Esophagus mucosa (tissue), 1 donor: Measurements from ENCODE around the gene SPATA24. TPM values are rescaled to one million over a fixed set of nuclear protein-coding genes. Genes with fewer than 3 reads are reported as not detected.
"Not testable (repeated sequence)": the region's sequence is repeated elsewhere in the genome, so short reads cannot be mapped to it uniquely, and the experiment has no call there.

Experiments
- ATAC-seq: fragments of 200-7000 bp; cut with Tn5 transposase; one replicate; pipeline ENCODE4 v1.9.1; 2020
- total RNA-seq: library from RNA; stranded (reverse); gene quantifications from one replicate; pipeline ENCODE4 v1.2.4, GENCODE V29; 2023
- donor health status: DM: yes; HTN: yes; CAD: no.

The SPATA24 gene, protein sequence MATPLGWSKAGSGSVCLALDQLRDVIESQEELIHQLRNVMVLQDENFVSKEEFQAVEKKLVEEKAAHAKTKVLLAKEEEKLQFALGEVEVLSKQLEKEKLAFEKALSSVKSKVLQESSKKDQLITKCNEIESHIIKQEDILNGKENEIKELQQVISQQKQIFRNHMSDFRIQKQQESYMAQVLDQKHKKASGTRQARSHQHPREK
- 3.7 TPM for total RNA-seq

DNA sequence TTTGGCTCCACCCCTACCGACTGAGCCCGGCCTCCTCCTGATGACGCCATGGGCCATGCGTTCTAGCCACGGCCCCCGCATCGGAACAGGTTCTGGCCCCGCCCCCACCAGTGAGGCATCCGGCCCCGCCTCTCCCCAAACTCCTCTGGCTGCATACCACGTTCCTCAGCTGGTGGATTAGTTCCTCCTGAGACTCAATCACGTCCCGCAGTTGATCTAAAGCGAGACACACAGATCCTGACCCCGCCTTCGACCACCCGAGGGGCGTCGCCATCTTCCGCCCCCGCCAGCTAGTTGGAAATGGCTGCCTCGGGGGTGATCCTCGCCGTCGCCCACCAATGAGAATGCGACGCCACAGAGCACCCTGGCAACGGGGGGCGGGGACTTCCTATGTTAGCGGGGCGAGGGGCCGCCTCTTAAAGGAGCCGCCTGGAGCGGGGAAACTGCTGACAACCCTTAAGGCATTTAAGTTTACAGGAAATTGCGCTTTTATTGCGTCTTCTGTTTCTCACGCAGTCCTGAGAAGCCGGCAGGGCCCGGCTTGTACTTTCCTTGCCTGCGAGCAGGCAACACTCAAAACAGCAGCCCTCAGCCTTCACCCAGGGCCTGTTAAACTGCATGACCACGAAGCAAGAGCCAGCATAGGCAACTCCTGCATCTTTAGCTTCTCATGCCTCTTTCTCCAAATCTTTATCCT lies at the start of gene SPATA24:
Gene SPATA24, minus strand, starts transcription at position 303 of the 697 bp plus-strand sequence. Its CDS starts 29 bp downstream, at position 274.
- peak; percentile 92 for ATAC-seq

DNA sequence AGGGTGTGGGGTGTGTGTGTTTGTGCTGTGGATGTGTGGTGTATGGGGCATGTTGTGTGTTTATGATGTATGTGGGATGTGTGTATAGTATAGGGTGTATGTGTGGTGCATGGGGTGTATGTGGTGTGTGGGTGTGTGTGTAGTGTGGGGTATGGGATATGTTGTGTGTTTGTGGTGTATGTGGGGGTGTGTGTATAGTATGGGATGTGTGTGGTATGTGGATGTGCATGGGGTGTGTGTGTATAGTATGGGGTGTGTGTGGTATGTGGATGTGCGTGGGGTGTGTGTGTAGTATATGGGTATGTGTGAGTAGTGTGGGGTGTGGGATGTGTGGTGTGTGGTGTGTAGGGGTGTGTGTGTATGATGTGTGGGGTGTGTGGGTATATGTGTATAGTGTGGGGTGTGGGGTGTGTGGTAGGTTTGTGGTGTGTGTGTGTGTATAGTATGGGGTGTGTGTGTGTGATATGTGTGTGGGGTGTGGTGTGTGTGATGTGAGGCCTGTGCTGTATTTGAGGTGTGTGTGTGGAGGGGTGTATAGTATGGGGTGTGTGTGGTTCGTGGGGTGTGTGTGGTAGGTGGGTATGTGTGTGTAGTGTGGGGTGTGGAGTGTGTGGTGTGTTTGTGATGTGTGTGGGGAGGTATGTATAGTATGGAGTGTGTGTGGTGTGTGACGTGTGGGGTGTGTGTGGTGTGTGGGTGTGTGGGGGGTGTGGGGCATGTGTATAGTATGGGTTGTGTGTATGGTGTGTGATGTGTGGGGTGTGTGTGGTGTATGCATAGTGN lies 48.2 kb upstream of the SPATA24 start:
- peak; percentile 37 for ATAC-seq

DNA sequence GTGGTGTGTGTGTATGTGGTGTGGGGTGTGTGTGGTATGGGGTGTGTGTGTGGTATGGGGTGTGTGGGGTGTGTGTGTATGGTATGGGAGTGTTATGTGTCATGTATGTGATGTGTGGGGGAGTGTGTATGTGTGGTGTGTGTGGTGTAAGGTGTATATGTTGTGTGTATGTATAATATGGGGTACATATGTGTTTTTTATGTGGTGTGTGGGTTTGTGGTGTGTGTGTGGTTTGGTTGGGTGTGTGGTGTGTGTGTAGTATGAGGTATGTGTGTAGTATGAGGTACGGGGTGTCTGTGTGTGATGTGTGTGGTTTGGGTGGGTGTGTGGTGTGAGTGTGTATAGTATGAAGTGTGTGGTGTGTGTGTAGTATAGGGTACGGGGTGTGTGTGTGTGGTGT lies 47.3 kb upstream of the SPATA24 start:
- no peak for ATAC-seq

DNA sequence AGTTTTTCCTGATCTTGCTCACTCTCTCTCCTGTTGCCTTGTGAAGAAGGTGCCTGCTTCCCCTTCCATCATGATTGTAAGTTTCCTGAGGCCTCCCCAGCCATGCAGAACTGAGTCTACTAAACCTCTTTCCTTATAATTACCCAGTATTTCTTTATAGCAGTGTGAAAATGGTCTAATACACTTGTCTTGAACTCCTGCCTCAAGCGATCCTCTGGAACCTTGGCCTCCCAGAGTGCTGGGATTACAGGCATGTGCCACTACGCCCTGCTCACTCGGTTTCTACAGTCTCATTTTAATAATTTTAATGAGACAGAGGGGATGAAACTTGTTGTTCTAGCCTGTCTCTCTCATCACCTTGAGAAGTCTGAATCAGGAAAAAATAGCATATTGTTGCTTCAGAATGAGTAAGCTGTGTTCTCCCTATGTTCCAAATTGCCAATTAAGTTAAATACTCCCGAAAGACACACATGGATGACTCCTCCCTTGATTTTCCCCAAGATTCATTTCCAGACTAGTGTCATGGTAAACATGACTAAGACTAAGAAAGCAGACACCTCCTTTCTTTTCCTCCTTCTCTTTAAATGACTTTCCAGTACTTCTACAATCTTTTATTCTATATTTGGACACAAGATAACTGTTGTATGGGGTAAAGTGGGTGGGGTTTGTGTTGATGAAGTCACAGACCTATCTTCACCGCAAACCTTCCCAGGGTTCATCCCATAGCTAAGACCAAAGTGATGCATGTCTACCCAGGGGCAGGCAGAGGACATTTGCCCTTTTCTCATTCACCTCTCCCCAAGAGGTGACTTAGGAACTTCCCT lies 43.3 kb upstream of the SPATA24 start:
- peak; percentile 36 for ATAC-seq

DNA sequence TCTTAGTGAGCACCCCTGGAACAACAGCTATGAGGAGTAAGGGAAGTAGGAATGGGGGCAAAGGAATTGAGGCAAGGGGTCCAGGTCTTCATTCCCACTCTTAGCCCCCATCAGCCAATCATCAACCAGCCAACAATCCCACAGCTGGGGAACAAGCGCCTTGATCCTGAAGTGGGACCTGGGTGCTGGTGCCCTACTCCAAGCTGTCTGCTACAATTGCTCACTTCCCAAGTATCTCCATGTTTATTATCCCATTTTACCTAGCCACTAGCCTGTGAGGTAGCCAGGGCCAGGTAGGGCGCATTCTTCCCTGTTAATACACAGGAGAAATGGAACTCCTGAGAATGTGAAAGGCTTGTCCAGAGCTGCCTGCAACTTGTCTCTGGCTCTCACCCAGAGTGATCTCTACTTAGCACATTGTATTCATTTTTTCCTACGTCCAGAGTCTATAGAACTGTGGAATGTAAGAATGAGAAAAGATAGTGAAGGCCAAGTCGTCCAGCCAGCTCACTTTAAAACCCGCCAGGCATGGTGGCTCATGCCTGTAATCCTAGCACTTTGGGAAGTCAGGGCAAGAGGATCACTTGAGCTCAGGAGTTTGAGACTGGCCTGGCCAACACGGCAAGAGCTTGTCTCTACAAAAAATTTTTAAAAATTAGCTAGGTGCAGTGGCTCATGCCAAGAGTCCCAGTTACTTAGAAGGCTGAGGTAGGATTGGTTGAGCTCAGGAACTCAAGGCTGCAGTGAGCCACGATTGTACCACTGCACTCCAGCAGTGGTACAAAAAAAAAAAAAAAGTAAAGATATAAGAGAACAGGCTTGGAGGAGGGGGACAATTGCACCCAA lies 41.7 kb upstream of the SPATA24 start:
- ATAC-seq: peak; percentile 48

DNA sequence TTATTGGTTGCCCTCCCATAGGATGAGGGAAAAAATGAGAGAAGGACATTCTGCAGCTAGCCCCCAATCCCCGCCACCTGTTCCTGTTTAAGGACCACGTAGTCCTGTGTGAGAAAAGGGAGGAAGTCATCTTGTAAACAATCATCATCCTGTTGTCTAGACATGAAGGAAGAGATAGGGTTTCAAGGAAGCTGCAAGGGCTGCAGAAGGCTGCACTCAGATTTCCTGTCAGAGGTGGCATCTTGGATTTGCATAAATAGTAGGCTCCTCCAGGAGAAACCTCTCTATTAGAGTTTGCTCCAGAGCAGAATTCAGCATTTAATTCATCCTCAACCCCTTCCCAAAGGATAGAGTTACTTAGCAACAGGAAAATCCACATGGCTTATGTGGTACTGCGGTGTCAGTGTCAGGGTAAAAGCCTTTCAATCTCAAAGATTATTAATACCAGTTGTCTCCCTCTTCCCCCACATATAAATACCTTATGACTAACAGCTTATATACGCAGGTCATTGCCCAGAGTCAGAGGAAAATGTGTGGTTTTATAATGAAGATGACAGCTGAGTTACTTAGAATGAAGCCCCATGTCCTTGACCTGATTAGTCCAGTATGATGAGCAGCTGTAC lies 40.1 kb upstream of the SPATA24 start:
- ATAC-seq: no peak

DNA sequence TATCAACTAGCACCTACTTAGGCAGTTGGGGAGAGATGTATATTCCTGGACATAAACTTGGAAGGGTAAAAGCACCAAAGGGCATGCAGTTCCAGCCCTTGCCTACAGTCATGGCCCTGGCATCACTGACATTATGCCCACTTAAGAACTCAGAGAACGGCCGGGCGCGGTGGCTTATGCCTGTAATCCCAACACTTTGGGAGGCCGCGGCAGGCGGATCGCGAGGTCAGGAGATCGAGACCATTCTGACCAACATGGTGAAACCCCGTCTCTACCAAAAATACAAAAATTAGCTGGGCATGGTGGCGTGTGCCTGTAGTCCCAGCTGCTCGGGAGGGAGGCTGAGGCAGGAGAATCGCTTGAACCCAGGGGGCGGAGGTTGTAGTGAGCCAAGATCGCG lies 36.5 kb upstream of the SPATA24 start:
- ATAC-seq: not testable (repeated sequence)

DNA sequence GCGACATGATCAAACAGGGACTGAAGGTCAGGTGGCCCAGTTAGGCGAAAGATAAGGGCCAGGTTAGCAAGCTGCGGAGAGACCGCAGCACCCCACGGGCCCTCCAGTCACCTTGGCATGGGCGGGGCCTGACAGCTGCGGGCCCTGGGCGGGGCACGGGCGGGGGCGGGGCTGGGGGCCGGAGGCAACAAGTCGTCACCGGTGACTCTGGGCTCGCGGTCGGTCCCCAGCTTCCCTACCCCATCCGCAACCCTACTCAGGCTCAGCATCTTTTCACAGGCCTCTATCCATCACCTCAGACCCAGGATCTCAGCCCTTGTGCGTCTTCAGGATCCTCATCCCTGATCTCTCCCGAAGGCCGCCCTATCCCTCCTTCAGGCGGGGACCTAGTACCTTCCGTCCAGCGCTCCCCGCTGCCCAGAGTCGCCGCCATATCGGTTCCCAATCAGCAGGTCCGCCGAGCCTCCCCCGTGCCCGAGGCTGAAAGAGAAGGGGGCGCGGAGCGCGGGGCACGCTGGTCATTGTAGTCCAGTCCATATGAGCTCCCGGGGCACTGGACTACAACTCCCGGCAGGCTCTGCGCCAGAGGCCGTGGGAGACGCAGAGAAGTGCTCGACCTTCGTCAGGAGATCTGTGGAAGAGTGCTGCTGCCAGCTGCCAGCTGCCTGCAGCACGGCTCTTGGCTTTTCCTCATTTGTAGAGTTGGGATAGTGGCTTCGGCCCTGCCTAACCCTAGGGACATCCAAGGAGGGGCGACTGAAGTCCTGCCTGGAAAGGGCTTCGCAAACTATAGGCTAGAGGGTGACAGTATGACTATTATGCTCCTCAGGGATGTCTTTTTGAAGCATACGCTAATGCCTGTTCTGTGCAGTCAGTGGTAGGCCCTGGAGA lies 35.4 kb upstream of the SPATA24 start, which contains the start of gene DNAJC18:
Gene DNAJC18, minus strand, starts transcription at position 513 of the 891 bp plus-strand sequence. Its CDS starts 80 bp downstream, at position 433.
- peak; percentile 93 for ATAC-seq

DNA sequence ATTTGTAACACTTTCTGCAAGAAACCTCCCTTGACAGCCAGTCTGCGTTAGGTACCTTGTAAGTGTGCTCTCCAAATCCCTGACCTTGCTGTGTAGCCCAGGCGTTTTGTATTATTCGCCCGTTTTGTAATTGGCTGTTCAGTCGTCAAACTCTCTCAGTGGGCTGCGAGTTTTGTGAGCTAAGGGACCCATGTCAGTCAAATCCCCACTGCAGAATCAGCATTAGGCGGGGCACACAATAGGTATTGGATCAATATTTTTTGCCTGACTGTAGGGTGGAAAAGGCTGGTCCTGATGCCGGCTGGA lies 34.8 kb upstream of the SPATA24 start:
- ATAC-seq: no peak

DNA sequence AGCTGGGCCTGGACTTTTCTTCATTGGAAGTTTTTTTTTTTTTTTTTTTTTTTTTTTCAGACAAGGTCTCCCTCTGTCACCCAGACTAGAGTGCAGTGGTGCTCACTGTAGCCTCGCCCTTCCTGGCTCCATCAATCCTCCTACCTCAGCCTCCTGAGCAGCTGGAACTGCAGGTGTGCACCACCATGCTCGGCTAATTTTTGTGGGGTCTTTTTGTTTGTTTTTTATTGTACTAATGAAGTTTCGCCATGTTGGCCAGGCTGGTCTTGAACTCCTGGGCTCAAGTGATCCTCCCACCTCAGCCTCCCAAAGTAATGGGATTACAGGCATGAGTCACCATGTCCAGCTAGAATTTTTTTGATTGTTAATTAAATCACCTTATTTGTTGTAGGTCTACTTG lies 31.8 kb upstream of the SPATA24 start:
- ATAC-seq: no peak

DNA sequence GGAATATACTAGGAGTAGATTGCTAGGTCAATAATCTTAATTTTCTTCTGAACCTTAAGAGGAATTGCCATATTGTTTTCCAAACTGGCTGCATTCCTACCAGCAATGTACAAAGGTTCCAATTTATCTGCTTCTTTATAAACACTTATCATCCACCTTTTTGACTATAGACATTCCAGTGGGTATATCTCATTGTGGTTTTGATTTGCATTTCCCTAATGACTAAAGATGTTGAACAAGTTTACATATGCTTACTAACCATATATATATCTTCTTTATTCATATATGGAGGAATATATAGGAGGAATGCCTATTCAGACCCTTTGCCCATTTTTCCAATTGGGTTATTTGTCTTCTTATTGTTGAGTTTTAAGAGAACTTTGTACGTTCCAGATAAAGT lies 27.8 kb upstream of the SPATA24 start:
- no peak for ATAC-seq

DNA sequence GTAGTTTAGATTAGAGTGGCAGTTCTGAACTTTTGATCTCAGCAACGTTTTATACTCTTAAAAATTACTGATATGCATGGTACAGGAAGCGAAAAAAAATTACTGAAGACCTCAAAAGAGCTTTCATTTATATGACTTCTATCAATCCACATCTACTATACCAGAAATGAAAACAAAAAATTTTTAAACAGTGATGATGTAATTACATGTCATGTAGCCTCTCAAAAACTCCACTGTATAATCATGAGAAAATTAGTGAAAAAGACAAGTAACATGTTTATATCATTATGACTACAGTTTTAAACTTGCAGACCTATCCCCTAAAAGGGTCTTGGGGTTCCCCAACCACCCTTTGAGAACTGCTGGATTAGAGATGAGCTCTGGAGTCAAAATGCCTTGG lies 26.1 kb upstream of the SPATA24 start:
- ATAC-seq: no peak

DNA sequence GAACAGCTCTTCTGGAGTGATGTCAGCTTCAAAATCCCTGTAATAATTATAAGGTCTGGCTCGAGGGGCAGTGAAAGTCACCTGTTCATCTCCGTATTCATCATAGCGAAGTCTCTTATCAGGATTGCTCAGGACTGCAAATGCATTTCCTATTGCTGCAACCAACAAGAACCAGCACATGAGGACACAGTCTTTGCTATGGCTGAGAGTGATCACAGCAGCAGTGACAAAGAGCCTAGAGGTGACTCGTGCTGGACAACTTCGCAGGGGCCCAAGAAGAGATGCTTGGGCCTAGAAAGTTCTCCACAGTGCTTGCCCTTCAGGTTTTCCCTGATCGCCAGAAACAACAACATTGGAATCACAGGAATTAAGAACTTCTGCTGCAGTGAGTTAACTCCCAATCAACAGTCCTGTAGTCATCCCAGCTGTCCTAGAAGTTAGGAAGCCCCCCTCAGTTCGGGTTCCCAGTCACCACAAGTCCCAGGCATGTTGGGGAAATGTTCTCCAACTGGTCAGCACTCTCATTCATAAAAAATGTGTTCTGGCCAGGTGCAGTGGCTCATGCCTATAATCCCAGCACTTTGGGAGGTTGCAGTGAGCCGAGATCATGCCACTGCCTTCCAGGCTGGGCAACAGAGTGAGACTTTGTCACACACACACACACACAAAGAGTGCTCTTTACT lies 22.5 kb upstream of the SPATA24 start:
- no peak for ATAC-seq

DNA sequence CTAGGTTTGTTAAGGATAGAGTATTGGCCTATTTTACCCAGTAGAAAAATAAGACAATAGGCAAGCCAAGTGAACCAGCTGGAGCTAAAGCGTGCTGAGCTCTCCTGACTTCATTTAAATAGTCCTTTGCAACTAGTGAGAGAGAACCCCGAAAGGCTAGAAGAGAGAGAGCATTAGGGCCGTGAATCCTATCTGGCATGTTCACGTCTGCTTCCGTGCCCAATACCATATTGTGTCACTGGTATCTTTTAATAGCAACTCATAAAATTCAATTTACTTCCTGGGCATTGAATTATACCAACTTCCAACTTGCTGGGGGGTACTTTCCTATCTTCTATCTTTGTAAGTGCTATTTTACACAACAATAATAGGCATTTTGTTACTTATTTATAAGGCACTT lies 21.6 kb upstream of the SPATA24 start:
- no peak for ATAC-seq

DNA sequence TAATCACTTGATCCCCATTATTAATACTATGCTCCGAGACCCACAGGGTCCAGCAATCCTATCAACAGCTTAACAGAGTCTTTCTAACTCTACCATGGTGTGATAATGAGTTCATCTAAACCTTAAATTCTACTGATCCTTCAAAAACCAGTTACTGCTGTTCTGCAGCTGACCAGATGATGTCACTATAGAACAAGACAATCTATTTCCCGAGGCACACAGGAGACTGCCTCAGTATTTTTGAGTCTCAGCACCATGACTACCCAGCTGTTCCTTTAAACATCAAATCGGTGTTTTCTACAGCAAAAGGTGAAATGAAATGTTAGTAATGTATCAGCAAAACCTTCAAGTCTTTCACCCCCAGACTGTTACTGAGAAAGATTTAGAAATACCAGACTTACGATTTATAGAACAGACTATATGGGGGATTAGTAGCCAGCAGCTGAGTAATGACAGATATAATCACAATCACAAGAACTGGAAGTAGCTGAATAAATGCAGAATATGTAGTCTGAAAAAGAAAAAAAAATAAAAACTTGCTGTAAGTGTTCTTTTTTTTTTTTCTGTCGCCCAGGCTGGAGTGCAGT lies 18.5 kb upstream of the SPATA24 start:
- peak; percentile 81 for ATAC-seq

DNA sequence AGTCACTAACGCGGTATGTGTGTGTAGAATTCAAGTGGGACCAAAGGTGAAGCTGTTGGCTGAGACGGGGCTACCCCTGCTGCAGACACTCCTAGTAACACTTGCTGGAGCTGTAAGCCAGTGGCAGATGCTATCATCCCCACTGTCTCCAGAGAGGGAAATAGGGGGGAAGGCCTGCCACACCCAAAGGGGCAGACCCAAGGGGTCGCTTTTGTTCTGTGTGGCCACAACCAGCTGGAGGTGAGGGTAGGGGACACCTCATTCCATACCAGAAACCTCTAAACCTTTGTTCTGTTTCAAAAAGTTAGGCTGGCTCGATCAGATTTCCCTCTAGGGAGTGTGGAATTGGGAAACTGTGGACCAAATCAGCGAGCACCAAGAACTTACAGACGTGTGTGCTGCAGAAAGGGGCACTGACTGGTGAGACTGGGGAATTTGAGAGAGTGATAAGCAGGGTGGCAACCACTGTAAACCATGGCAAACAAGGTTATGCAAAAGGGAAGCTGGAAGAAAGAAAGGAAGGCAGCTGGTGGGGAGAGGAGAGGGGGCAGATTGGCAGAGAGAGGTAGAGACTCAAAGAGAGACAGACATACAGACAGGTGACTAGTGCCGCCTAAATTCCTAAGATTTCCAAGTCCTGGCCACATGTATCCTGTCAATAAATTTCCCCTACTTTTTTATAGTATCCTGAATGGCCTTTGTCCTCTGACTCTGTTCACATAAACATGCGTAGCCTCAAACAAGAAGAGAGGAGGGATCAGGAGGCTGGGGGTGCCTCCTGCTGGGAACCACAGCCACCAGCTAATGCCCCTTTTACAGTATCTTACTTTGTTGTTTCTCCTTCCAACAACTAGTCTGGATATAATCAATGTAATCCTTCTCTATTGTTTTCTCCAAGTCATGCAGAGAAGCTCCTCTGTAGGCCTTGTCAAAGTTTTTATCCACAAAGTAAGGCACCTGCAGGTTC lies 15.6 kb upstream of the SPATA24 start:
- ATAC-seq: no peak

DNA sequence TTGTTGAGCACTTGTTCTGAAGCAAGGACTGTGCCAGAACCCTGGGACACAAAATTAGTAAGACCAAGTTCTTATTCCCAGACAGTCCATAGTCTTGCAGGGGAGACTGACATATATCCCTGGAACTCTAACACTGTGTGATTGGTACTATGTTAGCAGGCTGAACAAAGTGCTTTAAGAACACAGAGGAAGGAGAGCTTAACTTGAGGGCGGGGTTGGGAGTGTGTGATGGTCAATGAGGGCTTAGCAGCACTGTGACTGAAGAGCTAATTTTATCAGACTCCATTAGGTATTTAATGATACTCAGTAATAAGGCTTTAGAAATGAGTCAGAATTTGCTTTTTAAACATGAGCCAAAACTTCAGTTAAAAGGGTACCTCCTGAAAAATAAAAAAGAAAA lies 14.9 kb upstream of the SPATA24 start:
- ATAC-seq: no peak

DNA sequence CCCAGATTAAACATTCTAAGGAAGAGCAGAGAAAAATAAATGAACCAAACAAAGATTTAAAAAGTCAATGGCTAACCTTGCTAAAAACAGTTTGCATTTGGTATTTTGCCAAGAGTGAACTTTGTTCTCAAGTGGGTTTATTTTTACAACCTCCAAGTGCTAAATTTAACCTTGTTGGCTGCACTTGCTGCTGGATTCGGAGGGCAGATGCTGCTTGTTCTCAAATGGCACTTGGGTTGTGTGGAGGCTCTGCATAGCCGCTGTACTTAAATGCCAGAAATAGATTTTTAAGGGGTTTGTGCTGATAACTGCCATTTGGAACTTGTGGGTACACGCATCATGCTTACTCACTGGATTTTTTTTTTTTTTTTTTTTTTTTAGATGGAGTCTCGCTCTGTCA lies 13.3 kb upstream of the SPATA24 start:
- no peak for ATAC-seq
